Activated naive CD4-positive, alpha-beta T cell (primary cell): Measurements from ENCODE around the gene PRELID2.

Source experiments
- DNase-seq, 4 experiments: peaks; one replicate each; lab custom pipeline; 2025; lab: John Stamatoyannopoulos, UW

PRELID2 gene

GRCh38 chr5:145793574-145793973 lies 41.6 kb downstream of the PRELID2 start:
- no peak for DNase-seq

- DNase-seq: no peak
These were observed 42.3 kb downstream of the PRELID2 start for GRCh38 chr5:145792840-145793239.

- DNase-seq: no peak
These were observed 43.3 kb downstream of the PRELID2 start for GRCh38 chr5:145791866-145792265.

GRCh38 chr5:145787996-145788395 lies 47.1 kb downstream of the PRELID2 start:
- DNase-seq: no peak

DNA sequence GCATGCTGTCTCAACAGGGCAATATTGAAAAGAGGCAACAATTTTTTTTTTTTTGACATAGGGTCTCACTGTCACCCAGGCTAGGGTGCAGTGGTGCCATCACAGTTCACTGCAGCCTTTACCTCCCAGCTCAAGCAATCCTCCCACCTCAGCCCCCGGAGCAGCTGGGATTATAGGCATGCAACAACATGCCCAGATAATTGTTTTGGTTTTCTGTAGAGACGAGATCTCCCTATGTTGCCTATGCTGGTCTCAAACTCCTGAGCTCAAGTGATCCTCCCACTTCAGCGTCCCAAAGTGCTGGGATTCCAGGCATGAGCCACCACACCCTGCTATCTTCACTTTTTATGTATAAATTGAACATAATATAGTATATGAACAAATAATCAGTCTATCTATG lies 47.6 kb downstream of the PRELID2 start:
- no peak for DNase-seq

GRCh38 chr5:145787001-145787400 lies 48.1 kb downstream of the PRELID2 start:
- no peak for DNase-seq

DNA sequence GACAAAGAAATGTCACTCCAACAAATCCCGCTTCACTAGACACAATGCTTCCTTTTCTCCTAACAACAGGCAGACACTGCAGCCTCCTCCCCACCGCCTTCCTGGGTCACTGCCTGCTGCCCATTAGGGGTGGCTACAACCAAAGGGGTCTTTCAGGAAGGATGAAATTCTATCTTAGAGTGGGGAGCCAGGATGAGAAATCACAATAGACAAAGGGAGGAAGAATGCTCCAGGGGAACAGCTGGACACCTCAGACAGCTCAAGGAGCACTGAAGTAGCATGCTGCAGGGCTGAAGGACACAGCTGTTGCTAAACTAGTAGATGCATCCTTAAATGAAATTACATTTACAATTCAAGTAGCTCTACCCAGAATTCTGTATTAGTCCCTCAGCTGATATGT lies 54.2 kb downstream of the PRELID2 start:
- no peak for DNase-seq

DNA sequence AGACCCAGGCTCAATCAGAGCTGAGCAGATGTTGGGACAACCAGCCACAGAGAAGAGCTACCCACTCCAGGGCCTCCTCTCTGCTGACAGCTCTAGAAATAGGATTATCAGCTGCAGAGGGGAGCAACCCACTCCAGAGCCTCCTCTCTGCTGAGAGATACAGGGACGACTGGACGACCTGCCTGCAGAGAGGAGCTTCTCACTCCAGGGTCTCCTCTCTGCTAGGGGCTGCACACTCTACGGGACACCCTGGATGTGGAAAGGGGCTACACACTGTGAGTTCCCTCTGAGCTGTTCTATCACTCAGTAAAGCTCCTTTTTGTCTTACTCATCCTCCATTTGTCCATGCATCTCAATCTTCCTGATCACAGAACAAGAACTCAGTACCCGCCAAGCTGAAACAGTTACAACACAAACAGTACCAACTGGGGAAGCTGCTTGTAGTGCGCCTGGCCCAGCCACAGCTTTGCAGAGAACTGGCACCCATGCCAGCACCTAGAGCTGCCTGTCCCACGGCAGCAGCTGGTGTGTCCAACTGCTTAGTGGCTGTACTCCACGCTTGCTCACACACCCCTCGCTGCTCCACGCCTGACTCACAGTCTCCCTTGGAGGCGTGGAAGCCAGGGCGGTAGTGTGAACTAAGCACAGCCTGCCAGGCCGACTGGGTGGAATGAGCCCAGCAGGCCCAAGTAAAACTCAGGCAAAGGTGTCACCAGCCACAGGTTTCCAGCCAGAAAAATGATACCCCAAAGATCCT lies 56.8 kb downstream of the PRELID2 start:
- DNase-seq: no peak

DNA sequence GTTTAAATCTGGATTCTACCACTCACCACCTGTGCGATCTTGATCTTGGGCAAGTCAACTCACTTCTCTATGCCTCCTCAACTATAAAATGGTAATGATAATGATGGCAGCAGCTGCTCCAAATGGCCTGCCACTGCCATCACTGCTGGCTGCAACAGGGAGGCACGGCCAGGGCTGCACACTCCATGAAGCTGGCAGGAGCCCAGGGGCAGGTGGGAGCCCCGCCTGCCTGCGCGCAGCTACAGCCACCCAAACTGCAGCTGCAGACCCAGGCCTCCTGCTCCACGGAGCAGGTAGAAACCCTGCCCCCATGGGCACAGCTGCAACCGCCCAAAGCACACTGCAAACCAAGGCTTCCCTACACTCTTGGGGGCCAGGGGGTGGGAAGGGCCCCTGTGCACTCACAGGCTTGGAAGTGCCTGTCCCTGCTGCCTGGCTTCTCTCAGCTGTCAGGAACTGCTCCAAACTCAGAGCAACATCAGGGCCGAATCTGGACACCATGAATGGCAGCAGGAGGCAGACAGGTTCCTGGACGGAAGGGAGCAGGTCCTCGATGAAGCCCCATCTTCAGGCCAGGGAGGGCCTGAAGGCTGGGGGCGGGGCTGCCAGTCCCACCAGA lies 57.6 kb downstream of the PRELID2 start:
- no peak for DNase-seq

GRCh38 chr5:145776886-145777285 lies 58.3 kb downstream of the PRELID2 start:
- no peak for DNase-seq

- DNase-seq: no peak
These were observed 59.2 kb downstream of the PRELID2 start for GRCh38 chr5:145775893-145776444.

- no peak for DNase-seq
These were observed 59.7 kb downstream of the PRELID2 start for GRCh38 chr5:145775411-145775810.

- no peak for DNase-seq
These were observed 60.7 kb downstream of the PRELID2 start for GRCh38 chr5:145774442-145774841.

DNA sequence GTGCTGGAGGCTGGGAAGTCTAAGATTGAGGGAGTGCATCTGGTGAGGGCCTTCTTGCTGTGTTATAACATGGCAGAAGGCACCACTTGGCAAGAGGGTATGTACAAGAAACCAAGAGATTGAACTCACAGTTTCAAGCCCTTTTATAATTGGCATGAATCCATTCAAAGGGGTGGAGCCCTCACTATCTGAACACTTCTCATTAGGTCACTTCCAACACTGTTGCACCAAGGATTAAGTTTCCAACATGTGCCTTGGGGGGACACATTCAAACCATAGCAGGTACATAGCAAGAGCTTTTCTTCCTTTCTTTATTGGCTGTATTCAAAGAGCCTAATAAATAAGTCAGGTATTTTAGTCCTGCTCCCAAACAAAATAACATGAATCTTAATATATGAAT lies 62.7 kb downstream of the PRELID2 start:
- no peak for DNase-seq

DNA sequence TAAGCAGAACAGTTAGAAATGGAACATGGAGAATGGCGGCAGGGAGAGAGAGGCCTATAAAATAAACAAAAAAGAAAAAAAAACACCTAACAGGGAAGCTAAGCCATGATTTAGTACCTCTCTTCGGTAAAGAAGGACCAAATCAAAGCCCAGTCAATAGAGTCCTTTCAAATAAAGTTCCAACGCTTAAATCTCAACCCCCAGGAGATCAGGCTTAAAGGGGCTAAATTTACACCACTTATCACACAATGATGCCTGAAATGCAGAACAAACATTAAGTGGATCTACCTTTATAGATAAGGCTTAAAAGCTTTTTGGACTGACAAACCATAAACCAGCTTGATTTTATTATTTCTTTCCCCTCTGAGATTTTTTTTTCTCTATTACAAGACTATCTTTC lies 66.3 kb downstream of the PRELID2 start:
- no peak for DNase-seq

DNA sequence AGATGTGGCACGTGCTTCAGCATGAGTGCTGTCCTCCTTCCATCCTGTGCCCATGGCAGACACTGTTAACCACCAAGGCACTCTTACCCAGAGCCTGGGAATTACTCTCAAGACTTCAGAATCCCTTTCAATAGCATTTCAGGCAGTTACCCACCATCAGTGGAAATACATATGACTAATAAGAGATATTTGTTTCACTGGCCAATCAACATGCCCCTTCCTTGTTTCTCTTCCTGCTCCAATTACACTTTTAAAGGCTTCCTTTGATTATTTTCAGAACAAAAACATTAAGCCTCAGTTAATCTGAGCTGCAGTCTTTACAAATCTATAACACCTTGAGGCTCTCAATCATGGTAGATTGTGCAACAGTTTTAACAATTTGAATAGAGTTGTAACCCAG lies 70.8 kb downstream of the PRELID2 start:
- no peak for DNase-seq

DNA sequence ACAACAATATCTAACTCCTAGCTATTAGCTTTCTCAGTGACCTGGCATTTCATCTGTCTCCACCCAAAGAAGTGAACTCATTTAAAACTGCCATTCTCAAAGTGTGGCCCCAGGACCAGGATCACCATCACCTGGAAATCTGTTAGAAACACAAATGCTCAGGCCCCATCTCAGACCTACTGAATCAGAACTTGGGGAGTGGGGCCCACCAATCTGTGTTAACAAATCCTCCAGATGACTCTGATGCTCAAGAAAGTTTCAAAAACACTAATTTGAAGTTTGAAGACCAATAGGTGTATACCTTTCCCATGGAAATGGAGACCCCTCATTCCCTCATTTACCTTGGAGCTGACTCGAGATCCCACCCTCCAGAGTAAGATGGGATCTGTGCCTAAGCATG lies 72.3 kb downstream of the PRELID2 start:
- no peak for DNase-seq

- no peak for DNase-seq
These were observed 73.9 kb downstream of the PRELID2 start for GRCh38 chr5:145761254-145761653.

GRCh38 chr5:145760660-145761059 lies 74.5 kb downstream of the PRELID2 start:
- DNase-seq: no peak

DNA sequence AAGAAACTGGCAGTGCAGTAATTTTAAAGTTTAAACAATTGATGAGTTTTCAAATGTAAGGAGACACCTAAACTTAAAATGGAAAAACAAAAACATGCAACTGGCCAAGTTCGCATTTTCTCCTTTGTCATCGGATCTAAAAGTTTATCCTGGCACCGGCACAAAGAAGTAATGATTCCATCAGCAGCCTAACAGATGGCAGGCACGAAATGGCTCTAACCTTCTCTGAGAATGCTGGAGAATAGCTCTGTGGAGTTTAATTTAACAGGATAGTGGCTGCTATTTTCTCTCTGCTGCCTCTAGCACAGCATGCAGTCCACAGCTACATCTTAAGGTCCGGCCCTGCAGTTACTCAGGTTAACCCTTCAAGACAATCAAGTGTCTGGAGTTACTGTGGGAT lies 82.2 kb downstream of the PRELID2 start:
- DNase-seq: no peak

DNA sequence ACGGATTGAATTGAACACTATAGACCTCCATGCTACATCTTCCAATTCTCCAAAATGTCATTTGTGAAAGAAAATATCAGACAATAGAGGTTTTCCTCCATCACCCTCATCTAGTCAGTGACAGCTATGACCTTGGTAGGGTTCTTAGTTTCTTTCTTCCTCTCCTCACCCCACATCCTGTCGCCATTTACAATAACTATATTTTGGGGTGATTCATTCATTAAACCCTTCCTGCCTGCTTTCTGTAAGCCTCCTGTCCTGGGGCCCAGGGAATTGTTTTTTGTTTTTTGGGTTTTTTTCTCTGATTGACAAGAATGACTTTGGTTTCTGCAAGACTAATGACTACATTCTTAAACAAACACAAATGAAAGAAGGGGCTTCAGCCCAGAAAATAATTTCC lies 82.6 kb downstream of the PRELID2 start:
- DNase-seq: no peak

DNA sequence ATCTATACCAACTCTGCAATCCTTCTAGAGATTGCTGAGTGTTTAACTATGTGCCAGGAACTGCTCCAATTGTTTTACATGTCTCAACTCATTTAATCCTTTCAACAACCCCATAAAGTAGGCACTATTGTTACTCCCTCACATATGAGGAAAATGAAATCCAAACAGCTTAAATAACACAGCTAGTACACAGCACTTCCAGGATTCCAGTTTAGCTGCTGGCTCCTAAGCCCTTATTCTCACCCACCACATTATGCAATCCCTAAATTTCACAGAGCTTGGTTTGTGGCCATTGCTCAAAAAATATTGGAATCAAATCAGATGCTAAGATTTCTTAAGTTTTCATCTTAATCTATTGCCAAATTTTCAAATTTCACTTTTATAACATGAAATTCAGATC lies 84.9 kb downstream of the PRELID2 start:
- no peak for DNase-seq

- DNase-seq: no peak
These were observed 91.6 kb downstream of the PRELID2 start for GRCh38 chr5:145743396-145744061.
